DND-41 (cell line): ENCODE data around the gene SOAT1.

Experiments used
- EZH2 ChIP-seq: IDR thresholded peaks from 3 replicates; pipeline ENCODE4 v1.6.1; 2012; ENCODE audit warnings: borderline replicate concordance, low read depth, mild to moderate bottlenecking, moderate library complexity, low read length, inconsistent platforms; ENCODE audit not compliant: severe bottlenecking
- TF ChIP-seq, protein P1 (sequence below): IDR thresholded peaks from 2 replicates; pipeline ENCODE4 v1.5.1; 2012; ENCODE audit warnings: borderline replicate concordance, low read length, moderate library complexity, mild to moderate bottlenecking; ENCODE audit not compliant: poor library complexity, severe bottlenecking; ENCODE audit errors: extremely low read depth

DNA sequence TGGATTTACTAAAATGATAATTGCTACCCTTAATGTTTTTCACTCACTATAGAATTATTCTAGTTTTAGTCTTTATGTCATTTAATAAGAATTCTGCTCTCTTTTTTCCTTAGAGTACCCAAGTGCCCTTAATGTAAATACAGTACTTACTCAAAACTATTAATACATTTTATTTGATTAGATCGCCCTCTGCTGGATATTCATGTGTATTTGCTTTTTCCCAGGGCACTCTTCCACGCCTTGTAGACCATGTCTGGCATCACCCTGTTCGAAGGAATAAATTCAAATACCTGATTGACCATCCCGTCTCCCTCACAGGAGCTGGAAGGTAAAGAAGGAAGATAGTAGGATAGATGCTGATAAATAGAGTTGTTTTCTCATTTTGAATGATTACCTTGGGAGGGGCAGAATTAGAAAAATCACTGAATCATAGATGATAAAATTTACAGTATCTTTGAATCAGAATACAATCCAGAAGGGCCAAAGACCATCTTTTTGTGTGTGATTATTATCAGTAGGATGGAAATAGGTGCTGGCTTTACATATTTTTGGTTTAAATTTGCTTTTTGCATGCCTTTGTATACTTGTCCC, 76.2 kb downstream of the SOAT1 start:
- TF ChIP-seq, protein P1, sequence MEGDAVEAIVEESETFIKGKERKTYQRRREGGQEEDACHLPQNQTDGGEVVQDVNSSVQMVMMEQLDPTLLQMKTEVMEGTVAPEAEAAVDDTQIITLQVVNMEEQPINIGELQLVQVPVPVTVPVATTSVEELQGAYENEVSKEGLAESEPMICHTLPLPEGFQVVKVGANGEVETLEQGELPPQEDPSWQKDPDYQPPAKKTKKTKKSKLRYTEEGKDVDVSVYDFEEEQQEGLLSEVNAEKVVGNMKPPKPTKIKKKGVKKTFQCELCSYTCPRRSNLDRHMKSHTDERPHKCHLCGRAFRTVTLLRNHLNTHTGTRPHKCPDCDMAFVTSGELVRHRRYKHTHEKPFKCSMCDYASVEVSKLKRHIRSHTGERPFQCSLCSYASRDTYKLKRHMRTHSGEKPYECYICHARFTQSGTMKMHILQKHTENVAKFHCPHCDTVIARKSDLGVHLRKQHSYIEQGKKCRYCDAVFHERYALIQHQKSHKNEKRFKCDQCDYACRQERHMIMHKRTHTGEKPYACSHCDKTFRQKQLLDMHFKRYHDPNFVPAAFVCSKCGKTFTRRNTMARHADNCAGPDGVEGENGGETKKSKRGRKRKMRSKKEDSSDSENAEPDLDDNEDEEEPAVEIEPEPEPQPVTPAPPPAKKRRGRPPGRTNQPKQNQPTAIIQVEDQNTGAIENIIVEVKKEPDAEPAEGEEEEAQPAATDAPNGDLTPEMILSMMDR: peak; percentile 89
- TF ChIP-seq EZH2: no peak
